PC-3 (cell line): ENCODE measurements around the gene BCAR3. TPM values are rescaled to one million over a fixed set of nuclear protein-coding genes. Genes with fewer than 3 reads are reported as not detected.

Experiments used
- ATAC-seq: fragments of 200-7000 bp; cut with Tn5 transposase; 2 replicates; pipeline ENCODE4 v1.9.1; 2020; ENCODE audit warnings: mild to moderate bottlenecking, moderate library complexity
- BruUV-seq: library from RNA; stranded (reverse); fragments of 400-500 nt; replicated peaks from 2 replicates; lab custom pipeline; 2021; lab: Mats Ljungman, UMichigan
- CTCF ChIA-PET: fragments of 300-600 bp; sonication (Branson Sonifier 250); formaldehyde crosslinking; loops from one replicate; lab custom pipeline; 2022; ENCODE audit warnings: antibody characterized with exemption; lab: Charles Lee
- POLR2A ChIA-PET: fragments of 300-600 bp; sonication (Branson Sonifier 250); formaldehyde crosslinking; loops from one replicate; lab custom pipeline; 2022; ENCODE audit warnings: antibody characterized with exemption; ENCODE audit not compliant: unreplicated experiment; lab: Charles Lee
- DNase-seq: peaks from one replicate; pipeline ENCODE4 v3.0.0-alpha.2; 2015
- H2AFZ ChIP-seq: fragments of 300-600 bp; sonication (generic); 2 replicates; pipeline ENCODE4 v1.6.0; 2016; ENCODE audit warnings: antibody characterized with exemption, low read length
- H3F3A ChIP-seq: fragments of 300-600 bp; sonication (generic); one replicate; pipeline ENCODE4 v1.6.0; 2017; ENCODE audit warnings: antibody characterized with exemption, low read length, control low read depth, mild to moderate bottlenecking; ENCODE audit not compliant: unreplicated experiment
- H3K27ac ChIP-seq: fragments of 300-600 bp; sonication (generic); 2 replicates; pipeline ENCODE4 v1.5.1; 2016; ENCODE audit warnings: mild to moderate bottlenecking, low read length
- H3K27me3 ChIP-seq: fragments of 300-600 bp; sonication (generic); 2 replicates; pipeline ENCODE4 v1.6.1; 2016; ENCODE audit warnings: low read length, mixed read lengths
- H3K36me3 ChIP-seq: fragments of 300-600 bp; sonication (generic); 2 replicates; pipeline ENCODE4 v1.6.1; 2016; ENCODE audit warnings: low read depth, mixed run types, low read length, mixed read lengths
- H3K4me1 ChIP-seq: fragments of 300-600 bp; sonication (generic); 2 replicates; pipeline ENCODE4 v1.5.1; 2016; ENCODE audit warnings: low read length; ENCODE audit not compliant: insufficient read depth
- H3K4me2 ChIP-seq: fragments of 300-600 bp; sonication (generic); 2 replicates; pipeline ENCODE4 v1.6.0; 2016; ENCODE audit warnings: low read length
- H3K4me3 ChIP-seq: fragments of 300-600 bp; sonication (generic); 2 replicates; pipeline ENCODE4 v1.5.1; 2016; ENCODE audit warnings: mild to moderate bottlenecking, low read length, mixed read lengths
- H3K79me2 ChIP-seq: fragments of 300-600 bp; sonication (generic); 2 replicates; pipeline ENCODE4 v1.6.1; 2017; ENCODE audit warnings: low read length, mixed read lengths
- H3K9ac ChIP-seq: fragments of 300-600 bp; sonication (generic); 2 replicates; pipeline ENCODE4 v1.6.0; 2016; ENCODE audit warnings: mild to moderate bottlenecking, low read length
- H3K9me2 ChIP-seq: fragments of 300-600 bp; sonication (generic); replicated peaks from 2 replicates; pipeline ENCODE4 v1.6.1; 2016; ENCODE audit warnings: mixed run types, low read length, mixed read lengths
- H3K9me3 ChIP-seq: fragments of 300-600 bp; sonication (generic); 2 replicates; pipeline ENCODE4 v1.6.1; 2016; ENCODE audit warnings: low read length, mixed read lengths
- H4K20me1 ChIP-seq: fragments of 300-600 bp; sonication (generic); 2 replicates; pipeline ENCODE4 v1.6.1; 2016; ENCODE audit warnings: low read length, mixed read lengths
- EZH2 ChIP-seq: fragments of 300-600 bp; sonication (generic); IDR thresholded peaks from one replicate; pipeline ENCODE4 v1.6.1; 2017; ENCODE audit warnings: antibody characterized with exemption, mild to moderate bottlenecking, low read length; ENCODE audit not compliant: unreplicated experiment
- EZH2phosphoT487 ChIP-seq: fragments of 300-600 bp; sonication (generic); IDR thresholded peaks from 2 replicates; pipeline ENCODE4 v1.6.1; 2018; ENCODE audit warnings: mild to moderate bottlenecking, antibody characterized with exemption, low read length, borderline replicate concordance
- intact Hi-C: fragments of 100-400 bp; cut with micrococcal nuclease; formaldehyde crosslinking; loops from 2 replicates; pipeline ENCODE4 v1.9.0; 2023
- total RNA-seq: library from RNA; depleted of rRNA; stranded (reverse); fragments of >200 nt; gene quantifications from 2 replicates; pipeline ENCODE4 v1.2.3, GENCODE V29; 2014
- TF ChIP-seq, protein P1 (sequence below): fragments of 300-600 bp; sonication (generic); conservative IDR thresholded peaks from 2 replicates; pipeline ENCODE4 v1.5.1; 2017; ENCODE audit warnings: antibody characterized with exemption, low read depth, mild to moderate bottlenecking, low read length

BCAR3 gene
- total RNA-seq, 1 experiment from 2014 or later, result 171 TPM

DNA sequence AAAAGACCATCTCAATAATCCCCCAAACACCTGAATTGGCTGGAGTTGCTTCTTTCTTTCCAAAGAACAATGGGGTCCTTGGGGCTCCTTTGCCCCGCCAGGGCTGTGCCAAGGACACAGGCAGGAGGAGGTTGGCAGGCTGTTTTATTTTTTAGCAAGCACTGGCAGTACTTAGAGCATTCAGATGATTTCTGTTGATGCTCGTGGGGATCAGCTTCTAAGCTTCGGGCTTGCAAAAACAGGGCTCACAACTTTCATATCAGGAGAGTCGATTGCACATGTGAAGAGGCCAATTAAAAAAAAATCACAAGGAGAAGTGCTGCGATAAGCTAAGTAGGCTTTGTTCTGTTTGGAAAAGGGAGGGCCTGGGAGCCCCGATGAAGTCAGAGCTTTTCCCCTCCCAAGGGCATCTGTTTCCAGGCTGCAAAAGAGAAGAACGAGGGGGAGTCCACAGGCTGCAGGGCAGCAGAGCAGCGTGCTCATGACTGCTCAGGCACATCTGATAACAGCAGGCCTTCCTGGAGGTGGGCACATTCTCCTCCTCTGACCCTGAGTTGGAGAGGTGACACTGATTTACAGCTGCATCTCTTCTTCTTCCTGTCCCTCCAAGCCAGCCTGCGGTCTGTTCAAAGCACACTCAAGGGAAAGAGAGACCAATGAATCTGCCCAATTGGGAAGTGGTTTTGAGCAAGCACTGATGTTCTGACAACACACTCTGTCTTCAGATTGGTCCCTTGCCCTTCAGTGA is 27.3 kb upstream of the BCAR3 start:
- Histone ChIP-seq H4K20me1 (no peaks in the 10 kb centered on the region), H3K4me2 (no peak overlapping the region), H3K36me3 (no peaks in the 10 kb centered on the region), H3K4me3 (no peak overlapping the region), H3K9me3 (no peaks in the 10 kb centered on the region), H3F3A (no peaks in the 10 kb centered on the region), H2AFZ (no peak overlapping the region), H3K27me3 (no peaks in the 10 kb centered on the region), H3K27ac (no peak overlapping the region), H3K9ac (no peak overlapping the region), H3K9me2 (no peaks in the 10 kb centered on the region), H3K4me1 (peaks cover 26% of the 10 kb centered on the region), H3K79me2 (peaks cover 21% of the 10 kb centered on the region)
- no TSS peak for BruUV-seq
- CTCF ChIA-PET, result no interaction called here
- no peak for TF ChIP-seq EZH2
- TF ChIP-seq, protein P1, sequence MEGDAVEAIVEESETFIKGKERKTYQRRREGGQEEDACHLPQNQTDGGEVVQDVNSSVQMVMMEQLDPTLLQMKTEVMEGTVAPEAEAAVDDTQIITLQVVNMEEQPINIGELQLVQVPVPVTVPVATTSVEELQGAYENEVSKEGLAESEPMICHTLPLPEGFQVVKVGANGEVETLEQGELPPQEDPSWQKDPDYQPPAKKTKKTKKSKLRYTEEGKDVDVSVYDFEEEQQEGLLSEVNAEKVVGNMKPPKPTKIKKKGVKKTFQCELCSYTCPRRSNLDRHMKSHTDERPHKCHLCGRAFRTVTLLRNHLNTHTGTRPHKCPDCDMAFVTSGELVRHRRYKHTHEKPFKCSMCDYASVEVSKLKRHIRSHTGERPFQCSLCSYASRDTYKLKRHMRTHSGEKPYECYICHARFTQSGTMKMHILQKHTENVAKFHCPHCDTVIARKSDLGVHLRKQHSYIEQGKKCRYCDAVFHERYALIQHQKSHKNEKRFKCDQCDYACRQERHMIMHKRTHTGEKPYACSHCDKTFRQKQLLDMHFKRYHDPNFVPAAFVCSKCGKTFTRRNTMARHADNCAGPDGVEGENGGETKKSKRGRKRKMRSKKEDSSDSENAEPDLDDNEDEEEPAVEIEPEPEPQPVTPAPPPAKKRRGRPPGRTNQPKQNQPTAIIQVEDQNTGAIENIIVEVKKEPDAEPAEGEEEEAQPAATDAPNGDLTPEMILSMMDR, result no peak
- no peak for TF ChIP-seq EZH2phosphoT487
- POLR2A ChIA-PET, result no interaction called here
- DNase-seq (no peak), ATAC-seq (no peak)
- intact Hi-C loops, result no loop called here

DNA sequence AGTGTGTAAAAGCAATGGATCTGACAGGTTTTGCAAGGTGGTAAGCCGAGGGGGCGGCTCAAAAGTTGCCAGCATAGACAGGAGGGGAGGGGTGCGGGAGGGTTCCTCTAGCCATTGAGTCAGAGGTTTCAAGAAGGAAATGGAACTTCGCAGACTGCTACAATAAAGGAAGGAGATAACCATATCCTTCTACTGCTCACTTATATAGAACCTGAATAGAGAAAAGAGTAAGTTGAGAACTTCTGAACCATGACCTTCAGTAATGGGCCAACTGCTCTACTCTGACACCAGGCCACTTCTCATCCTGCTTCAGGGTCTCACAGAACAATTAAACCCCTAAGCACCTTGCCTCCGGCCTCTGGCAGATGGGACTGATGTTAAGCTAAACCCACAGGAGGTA is 26.3 kb upstream of the BCAR3 start:
- Histone ChIP-seq H3K27me3 (no peaks in the 10 kb centered on the region), H3K27ac (no peak overlapping the region), H3K4me3 (no peak overlapping the region), H3K9me3 (no peaks in the 10 kb centered on the region), H3K9me2 (no peaks in the 10 kb centered on the region), H3K4me2 (no peak overlapping the region), H4K20me1 (no peaks in the 10 kb centered on the region), H3K9ac (no peak overlapping the region), H3K36me3 (no peaks in the 10 kb centered on the region), H3K4me1 (peaks cover 36% of the 10 kb centered on the region), H3F3A (peaks cover 1% of the 10 kb centered on the region), H2AFZ (no peak overlapping the region), H3K79me2 (peaks cover 27% of the 10 kb centered on the region)
- intact Hi-C loops, result no loop called here
- no peak for ATAC-seq
- DNase-seq, result no peak
- TF ChIP-seq, protein P1, result no peak
- TF ChIP-seq EZH2 (no peak), EZH2phosphoT487 (no peak)
- no TSS peak for BruUV-seq
- POLR2A ChIA-PET, result no interaction called here
- CTCF ChIA-PET, result no interaction called here
